ENCODE data around the gene SULF2. TPM values are rescaled to one million over a fixed set of nuclear protein-coding genes. Genes with fewer than 3 reads are reported as not detected.

The SULF2 gene
- total and polyA plus RNA-seq, 2 of the 4 experiments (the other 2 are of a cell fraction): 0.54 to 0.77 TPM

GRCh38 chr20:47727909-47728361 is 57.3 kb downstream of the SULF2 start:
- ChIA-PET CTCF (no interaction called here), POLR2A (ENCODE audit: unreplicated experiment) (no interaction called here)
- WGBS, 2 experiments (ENCODE audit: extremely low coverage in 2 of 2, insufficient read length in 1 of 2): 25% methylated on average over 5 of the region's 17 CpGs; no CpG with 5 or more reads in 1 of the 2 experiments
- DNase-seq: no peak
- H3K9me3 ChIP-seq (ENCODE audit: control insufficient read depth, insufficient read depth, low read length): no peaks in the 10 kb centered on the region
- dilution Hi-C loops (cut with HindIII; ENCODE audit: low sequenced_read_pairs, unreplicated experiment): no loop called here
- in situ Hi-C loops (cut with MboI; ENCODE audit: low sequenced_read_pairs): no loop called here
- H3K9me1 ChIP-seq (ENCODE audit: insufficient read depth, low read length): no peaks in the 10 kb centered on the region
- no peak for TF ChIP-seq RAD21 (IDR thresholded peaks at IDR 0.05; ENCODE audit: low read length)
- no peak for TF ChIP-seq CHD1 (IDR thresholded peaks at IDR 0.05; ENCODE audit: low read depth, low read length)
- TF ChIP-seq MAFK (IDR thresholded peaks at IDR 0.05; ENCODE audit: low read depth, low read length): no peak
- no peak for TF ChIP-seq MXI1 (IDR thresholded peaks at IDR 0.05; ENCODE audit: borderline replicate concordance, low read depth, low read length)
- no peak for TF ChIP-seq ELK1 (IDR thresholded peaks at IDR 0.05; ENCODE audit: borderline replicate concordance, low read depth, low read length)
- TF ChIP-seq SMC3 (IDR thresholded peaks at IDR 0.05; ENCODE audit: low read depth, low read length): no peak
- no peak for TF ChIP-seq CTCF (conservative IDR thresholded peaks at IDR 0.05; ENCODE audit: low read depth, low read length)
- no peak for TF ChIP-seq FOS (IDR thresholded peaks at IDR 0.05; ENCODE audit: low read depth, low read length)
- TF ChIP-seq NFE2L2 (IDR thresholded peaks at IDR 0.05; ENCODE audit: low read depth, low read length): no peak
- TF ChIP-seq POLR2A (IDR thresholded peaks at IDR 0.05; ENCODE audit: low read depth, low read length): no peak
- no peak overlapping the region for H3K4me3 ChIP-seq (ENCODE audit: insufficient read depth, low read depth, low read length)
- H3K18ac ChIP-seq (ENCODE audit: low read depth, low read length): no peak overlapping the region
- no peak overlapping the region for H2BK120ac ChIP-seq (ENCODE audit: low read depth, low read length)
- H4K20me1 ChIP-seq (ENCODE audit: insufficient read depth, low read length): no peaks in the 10 kb centered on the region
- no peaks in the 10 kb centered on the region; the same call in none of the 2 replicates for H3K27me3 ChIP-seq (ENCODE audit: control insufficient read depth, insufficient read depth, low read length)
- no peak overlapping the region for H3K56ac ChIP-seq (ENCODE audit: extremely low read depth, insufficient read depth, low read length)
- H2BK5ac ChIP-seq (ENCODE audit: low read depth, low read length, poor library complexity, severe bottlenecking): no peak overlapping the region
- no peak overlapping the region for H3K14ac ChIP-seq (replicated peaks; ENCODE audit: low read depth, low read length)
- H3K36me3 ChIP-seq (ENCODE audit: control insufficient read depth, insufficient read depth, low read length): no peaks in the 10 kb centered on the region
- intact Hi-C loops (cut with micrococcal nuclease): no loop called here
- no peak overlapping the region for H3K27ac ChIP-seq (ENCODE audit: insufficient read depth, low read length)
- ATAC-seq (ENCODE audit: low read depth): no peak
- H2BK20ac ChIP-seq (ENCODE audit: low read depth, low read length): no peak overlapping the region
- no TSS peak for BruUV-seq (replicated peaks)
- H3K23ac ChIP-seq (ENCODE audit: low read depth, low read length): no peak overlapping the region
- H4K5ac ChIP-seq (ENCODE audit: low read depth, low read length): no peak overlapping the region
- H3K4me1 ChIP-seq (ENCODE audit: control insufficient read depth, insufficient read depth, low read length): no peaks in the 10 kb centered on the region
- no peak overlapping the region for H3K4me2 ChIP-seq (ENCODE audit: low read depth, low read length)
- no peak overlapping the region for H2BK15ac ChIP-seq (ENCODE audit: low read depth, low read length)
- no peak overlapping the region for H3K9ac ChIP-seq (ENCODE audit: low read depth, low read length)
- H4K91ac ChIP-seq (ENCODE audit: insufficient read depth, low read depth, low read length): no peak overlapping the region
- H2AK5ac ChIP-seq (ENCODE audit: low read depth, low read length): no peak overlapping the region
- no peak overlapping the region for H2AFZ ChIP-seq (replicated peaks; ENCODE audit: low read length, poor library complexity)
- no peak overlapping the region for H2AK9ac ChIP-seq (replicated peaks; ENCODE audit: low read depth, low read length, poor library complexity)
- no peak overlapping the region for H3K4ac ChIP-seq (ENCODE audit: low read depth, low read length)
- H3K79me1 ChIP-seq (ENCODE audit: low read depth in 1 of 2, low read length in 2 of 2): no peaks in the 10 kb centered on the region
- H4K8ac ChIP-seq (ENCODE audit: low read depth in 2 of 2, low read length in 2 of 2): no peak overlapping the region

Data from IMR-90 (cell line).